ENCODE data around the gene ST7. TPM values are rescaled to one million over a fixed set of nuclear protein-coding genes. Genes with fewer than 3 reads are reported as not detected.

Gene ST7
- polyA plus RNA-seq, 1 donor (not counting 4 experiments of a cell fraction or from before 2014, with no cell fraction given), result 16.9 TPM

GRCh38 chr7:117271566-117271965 is 318.3 kb downstream of the ST7 start:
- no peaks in the 10 kb centered on the region for H3K36me3 ChIP-seq (ENCODE audit: control insufficient read depth in 2 of 2, extremely low read depth in 1 of 2, insufficient read depth in 2 of 2, low read length in 2 of 2)
- peaks cover 33% of the 10 kb centered on the region for H3K4me1 ChIP-seq (ENCODE audit: control insufficient read depth, extremely low read depth, insufficient read depth, low read length)
- H4K20me1 ChIP-seq (ENCODE audit: control insufficient read depth, extremely low read depth, insufficient read depth, low read length), result no peaks in the 10 kb centered on the region
- no peak overlapping the region for H3K4me3 ChIP-seq (ENCODE audit: control insufficient read depth in 2 of 3, extremely low read depth in 1 of 3, insufficient read depth in 2 of 3, low read depth in 1 of 3, low read length in 3 of 3)
- H3K9ac ChIP-seq (ENCODE audit: control insufficient read depth, extremely low read depth, insufficient read depth, low read length), result no peak overlapping the region
- H2AFZ ChIP-seq (ENCODE audit: control insufficient read depth, low read length), result no peak overlapping the region
- no peaks in the 10 kb centered on the region for H3K27me3 ChIP-seq (ENCODE audit: control insufficient read depth, extremely low read depth, insufficient read depth, low read length)
- no peaks in the 10 kb centered on the region for H3K9me3 ChIP-seq (ENCODE audit: control insufficient read depth, low read depth, low read length)
- H3K4me2 ChIP-seq (ENCODE audit: control insufficient read depth, extremely low read depth, insufficient read depth, low read depth, low read length), result no peak overlapping the region
- no peaks in the 10 kb centered on the region for H3K79me2 ChIP-seq (ENCODE audit: control insufficient read depth, insufficient read depth, low read length)
- H3K27ac ChIP-seq (ENCODE audit: control insufficient read depth, insufficient read depth, low read length), result no peak overlapping the region
- dilution Hi-C loops (cut with MboI; ENCODE audit: extremely low pct_ligation_motif_present, low sequenced_read_pairs), result no loop called here
- no peak for TF ChIP-seq EZH2 (IDR thresholded peaks at IDR 0.05; ENCODE audit: low read length)
- H3K9me1 ChIP-seq (ENCODE audit: control insufficient read depth, extremely low read depth, insufficient read depth, low read length), result no peaks in the 10 kb centered on the region
- FAIRE-seq (no peak), DNase-seq (ENCODE audit: low read depth, low spot score) (no peak)

- DNase-seq (ENCODE audit: low read depth, low spot score) (no peak), FAIRE-seq (no peak)
- H2AFZ ChIP-seq (ENCODE audit: control insufficient read depth, low read length), result no peak overlapping the region
- H3K36me3 ChIP-seq (ENCODE audit: control insufficient read depth in 2 of 2, extremely low read depth in 1 of 2, insufficient read depth in 2 of 2, low read length in 2 of 2), result no peaks in the 10 kb centered on the region
- H3K9me1 ChIP-seq (ENCODE audit: control insufficient read depth, extremely low read depth, insufficient read depth, low read length), result no peaks in the 10 kb centered on the region
- no peaks in the 10 kb centered on the region for H3K9me3 ChIP-seq (ENCODE audit: control insufficient read depth, low read depth, low read length)
- dilution Hi-C loops (cut with MboI; ENCODE audit: extremely low pct_ligation_motif_present, low sequenced_read_pairs), result no loop called here
- no peak overlapping the region for H3K4me2 ChIP-seq (ENCODE audit: control insufficient read depth, extremely low read depth, insufficient read depth, low read depth, low read length)
- no peak overlapping the region for H3K9ac ChIP-seq (ENCODE audit: control insufficient read depth, extremely low read depth, insufficient read depth, low read length)
- no peak overlapping the region for H3K27ac ChIP-seq (ENCODE audit: control insufficient read depth, insufficient read depth, low read length)
- H3K79me2 ChIP-seq (ENCODE audit: control insufficient read depth, insufficient read depth, low read length), result no peaks in the 10 kb centered on the region
- no peak for TF ChIP-seq EZH2 (IDR thresholded peaks at IDR 0.05; ENCODE audit: low read length)
- no peaks in the 10 kb centered on the region for H3K27me3 ChIP-seq (ENCODE audit: control insufficient read depth, extremely low read depth, insufficient read depth, low read length)
- peaks cover 33% of the 10 kb centered on the region for H3K4me1 ChIP-seq (ENCODE audit: control insufficient read depth, extremely low read depth, insufficient read depth, low read length)
- no peak overlapping the region for H3K4me3 ChIP-seq (ENCODE audit: control insufficient read depth in 2 of 3, extremely low read depth in 1 of 3, insufficient read depth in 2 of 3, low read depth in 1 of 3, low read length in 3 of 3)
- no peaks in the 10 kb centered on the region for H4K20me1 ChIP-seq (ENCODE audit: control insufficient read depth, extremely low read depth, insufficient read depth, low read length)
Measured at GRCh38 chr7:117272017-117272759, 318.9 kb downstream of the ST7 start.

GRCh38 chr7:117273325-117273724 is 320.0 kb downstream of the ST7 start:
- Histone ChIP-seq H3K4me2 (ENCODE audit: control insufficient read depth, extremely low read depth, insufficient read depth, low read depth, low read length) (peak overlapping the region; percentile 82), H3K36me3 (ENCODE audit: control insufficient read depth in 2 of 2, extremely low read depth in 1 of 2, insufficient read depth in 2 of 2, low read length in 2 of 2) (no peaks in the 10 kb centered on the region), H3K4me1 (ENCODE audit: control insufficient read depth, extremely low read depth, insufficient read depth, low read length) (peaks cover 33% of the 10 kb centered on the region), H3K79me2 (ENCODE audit: control insufficient read depth, insufficient read depth, low read length) (no peaks in the 10 kb centered on the region), H2AFZ (ENCODE audit: control insufficient read depth, low read length) (no peak overlapping the region), H3K4me3 (ENCODE audit: control insufficient read depth in 2 of 3, extremely low read depth in 1 of 3, insufficient read depth in 2 of 3, low read depth in 1 of 3, low read length in 3 of 3) (no peak overlapping the region), H3K9me3 (ENCODE audit: control insufficient read depth, low read depth, low read length) (no peaks in the 10 kb centered on the region), H3K27me3 (ENCODE audit: control insufficient read depth, extremely low read depth, insufficient read depth, low read length) (no peaks in the 10 kb centered on the region), H3K27ac (ENCODE audit: control insufficient read depth, insufficient read depth, low read length) (no peak overlapping the region), H4K20me1 (ENCODE audit: control insufficient read depth, extremely low read depth, insufficient read depth, low read length) (no peaks in the 10 kb centered on the region), H3K9ac (ENCODE audit: control insufficient read depth, extremely low read depth, insufficient read depth, low read length) (no peak overlapping the region), H3K9me1 (ENCODE audit: control insufficient read depth, extremely low read depth, insufficient read depth, low read length) (no peaks in the 10 kb centered on the region)
- DNase-seq (ENCODE audit: low read depth, low spot score) (no peak), FAIRE-seq (no peak)
- dilution Hi-C loops (cut with MboI; ENCODE audit: extremely low pct_ligation_motif_present, low sequenced_read_pairs), result no loop called here
- no peak for TF ChIP-seq CTCF (optimal IDR thresholded peaks at IDR 0.05 in 1 of 3, IDR thresholded peaks at IDR 0.05 in 1 of 3, conservative IDR thresholded peaks at IDR 0.05 in 1 of 3; ENCODE audit: extremely low read depth in 1 of 3, insufficient read depth in 2 of 3, low read length in 3 of 3)
- no peak for TF ChIP-seq EZH2 (IDR thresholded peaks at IDR 0.05; ENCODE audit: low read length)
